ENCODE data around the gene MAMLD1. TPM values are rescaled to one million over a fixed set of nuclear protein-coding genes. Genes with fewer than 3 reads are reported as not detected.
A peak's percentile ranks its signal among the peaks of the same experiment; 100 is the strongest.

MAMLD1 gene
- total RNA-seq, 1 donor from 2014 or later: 5.0 TPM

GRCh38 chrX:150503898-150504219 is 140.7 kb downstream of the MAMLD1 start:
- Histone ChIP-seq H3K4me1 (peaks cover 10% of the 10 kb centered on the region), H3K27ac (peak overlapping the region; percentile 17), H3K4me3 (no peak overlapping the region), H3K9me3 (no peaks in the 10 kb centered on the region), H3K27me3 (no peaks in the 10 kb centered on the region), H3K36me3 (no peaks in the 10 kb centered on the region)
- DNase-seq (peak; percentile 65), ATAC-seq (peak; percentile 72)
- TF ChIP-seq CTCF (IDR thresholded peaks at IDR 0.05): no peak
- intact Hi-C loops (cut with DNase I): no loop called here

- ATAC-seq (no peak), DNase-seq (no peak)
- Histone ChIP-seq H3K27me3 (no peaks in the 10 kb centered on the region), H3K4me3 (no peak overlapping the region), H3K27ac (peak overlapping the region; percentile 17), H3K4me1 (peaks cover 10% of the 10 kb centered on the region), H3K36me3 (no peaks in the 10 kb centered on the region), H3K9me3 (no peaks in the 10 kb centered on the region)
- no peak for TF ChIP-seq CTCF (IDR thresholded peaks at IDR 0.05)
- intact Hi-C loops (cut with DNase I): no loop called here
These were observed 141.5 kb downstream of the MAMLD1 start for GRCh38 chrX:150504397-150505182.

- peaks cover 10% of the 10 kb centered on the region for H3K4me1 ChIP-seq
- H3K36me3 ChIP-seq: no peaks in the 10 kb centered on the region
- H3K9me3 ChIP-seq: no peaks in the 10 kb centered on the region
- TF ChIP-seq CTCF (IDR thresholded peaks at IDR 0.05): no peak
- H3K27ac ChIP-seq: peak overlapping the region; percentile 3
- ATAC-seq: no peak
- no peaks in the 10 kb centered on the region for H3K27me3 ChIP-seq
- no peak overlapping the region for H3K4me3 ChIP-seq
- intact Hi-C loops (cut with DNase I): no loop called here
- DNase-seq: no peak
These were observed 142.9 kb downstream of the MAMLD1 start for GRCh38 chrX:150506020-150506419.

- no peak overlapping the region for H3K4me3 ChIP-seq
- DNase-seq: no peak
- TF ChIP-seq CTCF (IDR thresholded peaks at IDR 0.05): no peak
- H3K27me3 ChIP-seq: no peaks in the 10 kb centered on the region
- H3K4me1 ChIP-seq: peaks cover 10% of the 10 kb centered on the region
- peak overlapping the region; percentile 77 for H3K27ac ChIP-seq
- intact Hi-C loops (cut with DNase I): no loop called here
- no peak for ATAC-seq
- H3K9me3 ChIP-seq: no peaks in the 10 kb centered on the region
- no peaks in the 10 kb centered on the region for H3K36me3 ChIP-seq
These were observed 143.4 kb downstream of the MAMLD1 start for GRCh38 chrX:150506486-150506885.

GRCh38 chrX:150507251-150507856 is 144.2 kb downstream of the MAMLD1 start:
- H3K27ac ChIP-seq: peak overlapping the region; percentile 77

More at GRCh38 chrX:150507251-150507856, 144.2 kb downstream of the MAMLD1 start:
- ATAC-seq (peak; percentile 19), DNase-seq (no peak)
- H3K4me3 ChIP-seq: no peak overlapping the region
- no peaks in the 10 kb centered on the region for H3K36me3 ChIP-seq
- no peak for TF ChIP-seq CTCF (IDR thresholded peaks at IDR 0.05)
- peaks cover 10% of the 10 kb centered on the region for H3K4me1 ChIP-seq
- no peaks in the 10 kb centered on the region for H3K27me3 ChIP-seq
- no peaks in the 10 kb centered on the region for H3K9me3 ChIP-seq
- intact Hi-C loops (cut with DNase I): no loop called here
